Neural progenitor cell (in vitro differentiated cells): Measurements from ENCODE around the gene ATP7B.

Experiments
- CTCF ChIP-seq: fragments of 200-600 bp; sonication (generic); IDR thresholded peaks from 2 replicates; pipeline ENCODE4 v1.5.1; 2017; ENCODE audit warnings: antibody characterized with exemption, mild to moderate bottlenecking
- EZH2 ChIP-seq: fragments of 200-600 bp; sonication (generic); IDR thresholded peaks from 2 replicates; pipeline ENCODE4 v1.6.1; 2017; ENCODE audit warnings: antibody characterized with exemption, mild to moderate bottlenecking, moderate library complexity

GRCh38 chr13:51900471-51900870 lies 110.8 kb downstream of the ATP7B start:
- no peak for TF ChIP-seq CTCF
- no peak for TF ChIP-seq EZH2
